Endothelial cell of umbilical vein (primary cell): ENCODE measurements around the gene GORASP1. TPM values are rescaled to one million over a fixed set of nuclear protein-coding genes. Genes with fewer than 3 reads are reported as not detected.

ENCODE experiments used
- BruUV-seq: library from RNA; stranded (reverse); fragments of 400-500 nt; replicated peaks from 2 replicates; lab custom pipeline; 2021; lab: Mats Ljungman, UMichigan
- CTCF ChIA-PET: fragments of 300-600, 350-600 bp; sonication (Branson Sonifier 250); formaldehyde crosslinking; loops from one replicate; lab custom pipeline; 2021; ENCODE audit warnings: antibody characterized with exemption, inconsistent platforms; lab: Charles Lee
- POLR2A ChIA-PET: fragments of 300-600, 350-600 bp; sonication (Branson Sonifier 250); formaldehyde crosslinking; loops from one replicate; lab custom pipeline; 2021; ENCODE audit warnings: antibody characterized with exemption, inconsistent platforms; lab: Charles Lee
- DNase-seq: peaks from one replicate; pipeline ENCODE4 v3.0.0-alpha.2; 2011; ENCODE audit warnings: low read depth, low spot score
- FAIRE-seq: peaks from 2 replicates; lab custom pipeline; 2011; peaks lifted over from hg19 to GRCh38; lab: Jason Lieb, UNC
- H2AFZ ChIP-seq: 2 replicates; pipeline ENCODE4 v1.6.0; 2012; ENCODE audit warnings: low read depth, low read length, control low read depth, inconsistent platforms
- H3K27ac ChIP-seq: 2 replicates; pipeline ENCODE4 v1.5.1; 2011; ENCODE audit warnings: low read depth, mild to moderate bottlenecking, control low read depth, low read length, moderate library complexity; ENCODE audit not compliant: insufficient read depth
- H3K27me3 ChIP-seq, 2 experiments: 2 replicates each; pipeline versions ENCODE4 v1.6.0 to v1.6.1; 2011; ENCODE audit warnings: low read length in 2 of 2, mixed read lengths in 1 of 2; ENCODE audit not compliant: control insufficient read depth in 2 of 2, insufficient read depth in 2 of 2
- H3K36me3 ChIP-seq, 2 experiments: 2 replicates in 1 of 2; 3 replicates in 1 of 2; pipeline ENCODE4 v1.5.1; 2011; ENCODE audit warnings: low read length in 2 of 2, mild to moderate bottlenecking in 1 of 2, moderate library complexity in 1 of 2; ENCODE audit not compliant: control insufficient read depth in 2 of 2, insufficient read depth in 2 of 2; ENCODE audit errors: extremely low read depth in 1 of 2
- H3K4me1 ChIP-seq: 3 replicates; pipeline ENCODE4 v1.5.1; 2011; ENCODE audit warnings: mild to moderate bottlenecking, low read length; ENCODE audit not compliant: control insufficient read depth, insufficient read depth; ENCODE audit errors: extremely low read depth
- H3K4me2 ChIP-seq: 2 replicates; pipeline ENCODE4 v1.6.1; 2011; ENCODE audit warnings: low read length, control low read depth, mixed read lengths; ENCODE audit not compliant: insufficient read depth
- H3K4me3 ChIP-seq, 3 experiments: fragments of 200-600 bp in 1 of 3; sonication (generic), shearing (Covaris generic) in 1 of 3; replicated peaks in 1 of 3; 2 replicates each; pipeline ENCODE4 v1.5.1; 2011 to 2016; ENCODE audit warnings: control low read depth in 3 of 3, low read length in 3 of 3, mild to moderate bottlenecking in 2 of 3, inconsistent platforms in 1 of 3, low read depth in 1 of 3, moderate library complexity in 1 of 3; ENCODE audit not compliant: insufficient read depth in 1 of 3
- H3K79me2 ChIP-seq: 2 replicates; pipeline ENCODE4 v1.6.0; 2012; ENCODE audit warnings: low read length, inconsistent platforms; ENCODE audit not compliant: control insufficient read depth, insufficient read depth
- H3K9ac ChIP-seq: replicated peaks from 2 replicates; pipeline ENCODE3; 2011; ENCODE audit warnings: low read length, control low read depth; ENCODE audit not compliant: insufficient read depth; ENCODE audit errors: extremely low read depth
- H3K9me1 ChIP-seq: replicated peaks from 3 replicates; pipeline ENCODE4 v1.6.0; 2011; ENCODE audit warnings: mild to moderate bottlenecking, low read length; ENCODE audit not compliant: control insufficient read depth, insufficient read depth; ENCODE audit errors: extremely low read depth
- H3K9me3 ChIP-seq: replicated peaks from 2 replicates; pipeline ENCODE4 v1.5.1; 2012; ENCODE audit warnings: low read length, inconsistent platforms; ENCODE audit not compliant: control insufficient read depth, insufficient read depth
- H4K20me1 ChIP-seq: replicated peaks from 2 replicates; pipeline ENCODE3; 2011; ENCODE audit warnings: mild to moderate bottlenecking, low read length; ENCODE audit not compliant: control insufficient read depth, insufficient read depth; ENCODE audit errors: extremely low read depth
- EZH2 ChIP-seq: IDR thresholded peaks from 2 replicates; pipeline ENCODE4 v1.6.1; 2012; ENCODE audit warnings: borderline replicate concordance, low read depth, mild to moderate bottlenecking, moderate library complexity, low read length, inconsistent platforms; ENCODE audit not compliant: severe bottlenecking
- FOS ChIP-seq: IDR thresholded peaks from 2 replicates; pipeline ENCODE4 v1.6.1; 2011; ENCODE audit warnings: mild to moderate bottlenecking, low read length, moderate library complexity, borderline replicate concordance; ENCODE audit not compliant: insufficient read depth
- GATA2 ChIP-seq: IDR thresholded peaks from 2 replicates; pipeline ENCODE4 v1.7.0; 2011; ENCODE audit warnings: low read depth, mild to moderate bottlenecking, moderate library complexity, mixed read lengths, low read length; ENCODE audit not compliant: insufficient read length, insufficient read depth
- JUN ChIP-seq: IDR thresholded peaks from 2 replicates; pipeline ENCODE4 v1.6.1; 2011; ENCODE audit warnings: borderline replicate concordance, low read depth; ENCODE audit not compliant: insufficient read length, insufficient read depth
- MYC ChIP-seq: IDR thresholded peaks from one replicate; pipeline ENCODE4 v1.6.1; 2011; ENCODE audit warnings: mild to moderate bottlenecking, low read depth, low read length
- POLR2A ChIP-seq: IDR thresholded peaks from 2 replicates; pipeline ENCODE4 v1.6.1; 2012; ENCODE audit warnings: low read depth, mild to moderate bottlenecking, control low read depth, low read length
- POLR2AphosphoS5 ChIP-seq: IDR thresholded peaks from 2 replicates; pipeline ENCODE4 v1.6.1; 2012; ENCODE audit warnings: low read depth, mild to moderate bottlenecking, control low read depth, low read length, moderate library complexity; ENCODE audit not compliant: insufficient read depth
- dilution Hi-C: fragments of 300-500 bp; cut with MboI; formaldehyde crosslinking; loops from one replicate; pipeline ENCODE4 v1.15.0; 2019; ENCODE audit warnings: low sequenced_read_pairs; ENCODE audit not compliant: extremely low pct_ligation_motif_present
- intact Hi-C: fragments of 100-400 bp; cut with micrococcal nuclease; formaldehyde crosslinking; loops from one replicate; pipeline ENCODE4 v1.10.0; 2022
- polyA plus RNA-seq, 4 experiments: library from polyadenylated mRNA; depleted of rRNA in 3 of 4; stranded (reverse) in 3 of 4; unstranded in 1 of 4; fragments of >200 nt; gene quantifications; 2 replicates each; pipeline versions ENCODE4 v1.2.1 to v1.2.3, GENCODE V29; 2011 to 2012; ENCODE audit warnings: missing spikeins in 1 of 4
- total RNA-seq: library from RNA; stranded (reverse); gene quantifications from 2 replicates; pipeline ENCODE4 v1.2.3, GENCODE V29; 2021
- TF ChIP-seq, protein P1 (sequence below): IDR thresholded peaks from 2 replicates; pipeline ENCODE4 v1.6.1; 2011; ENCODE audit not compliant: insufficient read depth, insufficient read length
- TF ChIP-seq, protein P2 (sequence below), 2 donors: IDR thresholded peaks; 1 replicate in 1 of 2; 2 replicates in 1 of 2; pipeline ENCODE4 v1.5.1; 2011; ENCODE audit warnings: low read length in 2 of 2, mild to moderate bottlenecking in 2 of 2, moderate library complexity in 2 of 2, control low read depth in 1 of 2, inconsistent platforms in 1 of 2, low read depth in 1 of 2; ENCODE audit not compliant: insufficient read depth in 1 of 2; ENCODE audit errors: extremely low read depth in 1 of 2

Gene GORASP1
- total and polyA plus RNA-seq, 2 donors (not counting 3 experiments of a cell fraction or from before 2014, with no cell fraction given): 62.5 to 68.0 TPM

DNA sequence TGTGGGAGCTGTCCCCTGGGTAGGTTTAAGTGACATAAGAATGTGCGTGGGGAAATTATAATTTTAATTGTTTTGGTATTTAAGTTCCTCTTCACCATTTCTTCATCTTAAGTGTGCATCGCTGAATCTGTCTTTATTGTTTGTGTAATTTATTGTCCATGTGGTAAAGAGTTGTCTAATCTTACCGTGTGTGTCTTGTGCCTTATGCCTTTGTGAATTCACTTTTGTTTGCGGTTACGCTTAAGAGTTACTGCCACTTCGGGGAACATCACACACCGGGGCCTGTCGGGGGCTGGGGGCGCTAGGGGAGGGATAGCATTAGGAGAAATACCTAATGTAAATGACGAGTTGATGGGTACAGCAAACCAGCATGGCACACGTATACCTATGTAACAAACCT is 54.8 kb downstream of the GORASP1 start:
- Histone ChIP-seq H3K36me3 (no peaks in the 10 kb centered on the region), H3K4me3 (peak overlapping the region; percentile 54 to 96 (median 80)), H3K9me3 (no peaks in the 10 kb centered on the region), H3K9me1 (no peaks in the 10 kb centered on the region), H3K79me2 (peaks cover 1% of the 10 kb centered on the region), H3K4me1 (peaks cover 6% of the 10 kb centered on the region), H3K4me2 (peak overlapping the region; percentile 68), H4K20me1 (no peaks in the 10 kb centered on the region), H3K27ac (peak overlapping the region; percentile 58), H2AFZ (peak overlapping the region; percentile 83), H3K27me3 (peaks cover 4% of the 10 kb centered on the region in 2 experiments), H3K9ac (peak overlapping the region; percentile 84)
- dilution Hi-C loops (no loop called here), intact Hi-C loops (loop anchor here (5.0 kb wide), 1 partner anchor 125 kb away; no protein-coding TSS in a partner anchor)
- ChIA-PET POLR2A (no interaction called here), CTCF (no interaction called here)
- no TSS peak for BruUV-seq
- TF ChIP-seq, protein P1, sequence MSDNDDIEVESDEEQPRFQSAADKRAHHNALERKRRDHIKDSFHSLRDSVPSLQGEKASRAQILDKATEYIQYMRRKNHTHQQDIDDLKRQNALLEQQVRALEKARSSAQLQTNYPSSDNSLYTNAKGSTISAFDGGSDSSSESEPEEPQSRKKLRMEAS: no peak
- TF ChIP-seq, protein P2, sequence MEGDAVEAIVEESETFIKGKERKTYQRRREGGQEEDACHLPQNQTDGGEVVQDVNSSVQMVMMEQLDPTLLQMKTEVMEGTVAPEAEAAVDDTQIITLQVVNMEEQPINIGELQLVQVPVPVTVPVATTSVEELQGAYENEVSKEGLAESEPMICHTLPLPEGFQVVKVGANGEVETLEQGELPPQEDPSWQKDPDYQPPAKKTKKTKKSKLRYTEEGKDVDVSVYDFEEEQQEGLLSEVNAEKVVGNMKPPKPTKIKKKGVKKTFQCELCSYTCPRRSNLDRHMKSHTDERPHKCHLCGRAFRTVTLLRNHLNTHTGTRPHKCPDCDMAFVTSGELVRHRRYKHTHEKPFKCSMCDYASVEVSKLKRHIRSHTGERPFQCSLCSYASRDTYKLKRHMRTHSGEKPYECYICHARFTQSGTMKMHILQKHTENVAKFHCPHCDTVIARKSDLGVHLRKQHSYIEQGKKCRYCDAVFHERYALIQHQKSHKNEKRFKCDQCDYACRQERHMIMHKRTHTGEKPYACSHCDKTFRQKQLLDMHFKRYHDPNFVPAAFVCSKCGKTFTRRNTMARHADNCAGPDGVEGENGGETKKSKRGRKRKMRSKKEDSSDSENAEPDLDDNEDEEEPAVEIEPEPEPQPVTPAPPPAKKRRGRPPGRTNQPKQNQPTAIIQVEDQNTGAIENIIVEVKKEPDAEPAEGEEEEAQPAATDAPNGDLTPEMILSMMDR (IDR thresholded peaks at IDR 0.05; ENCODE audit: extremely low read depth in 1 of 2, insufficient read depth in 1 of 2, low read depth in 1 of 2, low read length in 2 of 2): no peak
- no peak for TF ChIP-seq EZH2
- no peak for TF ChIP-seq POLR2A
- no peak for TF ChIP-seq POLR2AphosphoS5
- no peak for TF ChIP-seq MYC
- no peak for TF ChIP-seq GATA2
- TF ChIP-seq FOS: no peak
- no peak for TF ChIP-seq JUN
- no peak for FAIRE-seq
- DNase-seq: no peak
